HFF-Myc (cell line): Measurements from ENCODE around the gene DERA.
"Not testable (repeated sequence)": the region's sequence is repeated elsewhere in the genome, so short reads cannot be mapped to it uniquely, and the experiment has no call there.

Source experiments
- DNase-seq: peaks from one replicate; pipeline ENCODE4 v3.0.0-alpha.2; 2011; ENCODE audit warnings: low read depth; ENCODE audit errors: extremely low read depth
- H3K4me3 ChIP-seq: replicated peaks from 2 replicates; pipeline ENCODE4 v1.5.1; 2011; ENCODE audit warnings: low read depth, mild to moderate bottlenecking, control low read depth, low read length
- CTCF ChIP-seq: IDR thresholded peaks from 2 replicates; pipeline ENCODE4 v1.5.1; 2012; ENCODE audit warnings: mild to moderate bottlenecking, low read depth, low read length, control low read depth; ENCODE audit errors: missing control alignments

DERA gene

GRCh38 chr12:15939111-15939510 is 28.0 kb downstream of the DERA start:
- no peak for TF ChIP-seq CTCF
- DNase-seq = no peak

DNA sequence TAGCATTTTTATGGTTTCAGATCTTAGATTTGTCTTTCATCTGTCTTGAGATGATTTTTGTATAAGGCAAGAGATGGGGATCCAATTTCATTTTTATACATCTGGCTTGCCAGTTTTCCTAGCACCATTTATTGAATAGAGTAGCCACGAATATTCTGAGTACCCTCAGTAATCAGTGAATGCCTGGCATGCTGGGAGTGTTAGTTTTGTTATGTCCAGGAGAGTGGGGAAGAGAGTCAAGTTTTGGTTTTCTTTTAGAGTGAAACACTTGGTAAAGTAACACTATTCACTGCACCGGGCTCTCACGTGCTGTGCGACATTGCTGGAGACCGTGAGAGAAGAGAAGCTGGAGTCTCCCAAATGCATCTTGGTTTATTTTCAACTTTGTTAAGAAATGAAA is 31.3 kb downstream of the DERA start:
- no peak overlapping the region for H3K4me3 ChIP-seq
- no peak for TF ChIP-seq CTCF
- DNase-seq = no peak

More at GRCh38 chr12:15939111-15939510, 28.0 kb downstream of the DERA start:
- no peak overlapping the region for H3K4me3 ChIP-seq

DNA sequence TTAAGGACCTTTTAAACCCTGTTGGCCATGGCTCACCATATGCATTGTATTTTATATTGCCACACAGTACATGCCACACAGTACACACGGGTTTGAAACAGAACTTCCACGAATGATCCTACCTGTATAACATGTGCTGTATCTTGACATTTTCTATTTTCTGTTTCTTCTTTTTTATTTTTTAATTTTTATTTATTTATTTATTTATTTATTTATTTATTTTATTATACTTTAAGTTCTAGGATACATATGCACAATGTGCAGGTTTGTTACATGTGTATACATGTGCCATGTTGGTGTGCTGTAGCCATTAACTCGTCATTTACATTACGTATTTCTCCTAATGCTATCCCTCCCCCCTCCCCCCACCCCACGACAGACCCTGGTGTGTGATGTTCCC is 32.4 kb downstream of the DERA start:
- not testable (repeated sequence) for H3K4me3 ChIP-seq, DNase-seq

GRCh38 chr12:15948461-15948860 is 37.3 kb downstream of the DERA start:
- DNase-seq, H3K4me3 ChIP-seq: not testable (repeated sequence)

GRCh38 chr12:15955281-15955680 is 44.1 kb downstream of the DERA start:
- DNase-seq = no peak
- no peak for TF ChIP-seq CTCF
- H3K4me3 ChIP-seq = no peak overlapping the region

GRCh38 chr12:15956010-15956409 is 44.9 kb downstream of the DERA start:
- no peak for DNase-seq
- TF ChIP-seq CTCF = no peak
- H3K4me3 ChIP-seq = no peak overlapping the region

GRCh38 chr12:15956413-15957185 is 45.5 kb downstream of the DERA start:
- DNase-seq = no peak
- H3K4me3 ChIP-seq = no peak overlapping the region
- no peak for TF ChIP-seq CTCF

DNA sequence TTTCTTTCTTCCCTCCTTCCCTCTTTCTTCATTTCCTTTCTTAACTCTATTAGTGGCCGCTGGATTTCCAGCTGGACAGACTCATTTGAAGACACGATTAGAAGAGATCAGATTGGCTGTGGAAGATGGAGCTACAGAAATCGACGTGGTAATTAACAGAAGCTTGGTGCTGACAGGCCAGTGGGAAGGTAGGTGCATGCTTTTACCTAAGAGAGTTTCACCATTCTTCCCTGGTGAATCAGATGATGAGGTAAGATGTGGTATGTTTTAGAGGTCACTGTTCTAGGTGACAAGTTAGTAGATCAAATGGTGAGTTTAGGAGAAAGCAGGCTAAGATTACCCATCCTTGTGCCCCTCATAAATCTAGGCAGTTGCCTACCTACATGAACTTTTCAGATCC is 51.6 kb downstream of the DERA start:
- no peak overlapping the region for H3K4me3 ChIP-seq
- TF ChIP-seq CTCF = no peak
- DNase-seq = no peak
